ENCODE results near the gene WNK1. TPM values are rescaled to one million over a fixed set of nuclear protein-coding genes. Genes with fewer than 3 reads are reported as not detected.

Gene WNK1
- total RNA-seq, 2 experiments from 2014 or later: 84.1 to 131 TPM

GRCh38 chr12:896031-896430 lies 143.7 kb downstream of the WNK1 start:
- Histone ChIP-seq H3K27ac (ENCODE audit: low read depth, low read length, poor library complexity, severe bottlenecking) (no peak overlapping the region), H3K4me1 (ENCODE audit: insufficient read depth, low read length, poor library complexity, severe bottlenecking) (no peaks in the 10 kb centered on the region), H4K20me1 (ENCODE audit: insufficient read depth, low read length) (no peaks in the 10 kb centered on the region), H3K9me3 (ENCODE audit: low read length) (no peaks in the 10 kb centered on the region), H3K79me2 (ENCODE audit: insufficient read depth, low read depth, low read length) (no peaks in the 10 kb centered on the region), H3K4me3 (ENCODE audit: low read depth, low read length, poor library complexity, severe bottlenecking) (no peak overlapping the region), H3K9me2 (ENCODE audit: insufficient read depth, low read length) (no peaks in the 10 kb centered on the region), H3K36me3 (ENCODE audit: insufficient read depth, low read length) (peaks cover 76% of the 10 kb centered on the region), H3K4me2 (ENCODE audit: low read length) (no peak overlapping the region), H2AFZ (ENCODE audit: low read length) (no peak overlapping the region)
- DNase-seq (ENCODE audit: low spot score): no peak
- BruUV-seq (replicated peaks): TSS peak; percentile 41
- ChIA-PET CTCF (ENCODE audit: unreplicated experiment) (no interaction called here), POLR2A (no interaction called here)
- no peak for TF ChIP-seq EZH2phosphoT487 (IDR thresholded peaks at IDR 0.05; ENCODE audit: borderline replicate concordance, low read depth, low read length)
- TF ChIP-seq, protein P1, sequence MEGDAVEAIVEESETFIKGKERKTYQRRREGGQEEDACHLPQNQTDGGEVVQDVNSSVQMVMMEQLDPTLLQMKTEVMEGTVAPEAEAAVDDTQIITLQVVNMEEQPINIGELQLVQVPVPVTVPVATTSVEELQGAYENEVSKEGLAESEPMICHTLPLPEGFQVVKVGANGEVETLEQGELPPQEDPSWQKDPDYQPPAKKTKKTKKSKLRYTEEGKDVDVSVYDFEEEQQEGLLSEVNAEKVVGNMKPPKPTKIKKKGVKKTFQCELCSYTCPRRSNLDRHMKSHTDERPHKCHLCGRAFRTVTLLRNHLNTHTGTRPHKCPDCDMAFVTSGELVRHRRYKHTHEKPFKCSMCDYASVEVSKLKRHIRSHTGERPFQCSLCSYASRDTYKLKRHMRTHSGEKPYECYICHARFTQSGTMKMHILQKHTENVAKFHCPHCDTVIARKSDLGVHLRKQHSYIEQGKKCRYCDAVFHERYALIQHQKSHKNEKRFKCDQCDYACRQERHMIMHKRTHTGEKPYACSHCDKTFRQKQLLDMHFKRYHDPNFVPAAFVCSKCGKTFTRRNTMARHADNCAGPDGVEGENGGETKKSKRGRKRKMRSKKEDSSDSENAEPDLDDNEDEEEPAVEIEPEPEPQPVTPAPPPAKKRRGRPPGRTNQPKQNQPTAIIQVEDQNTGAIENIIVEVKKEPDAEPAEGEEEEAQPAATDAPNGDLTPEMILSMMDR (conservative IDR thresholded peaks at IDR 0.05; ENCODE audit: low read length): no peak
- intact Hi-C loops (cut with micrococcal nuclease; ENCODE audit: unreplicated experiment): loop anchor here (5.0 kb wide), 1 partner anchor 79 kb away; no protein-coding TSS in a partner anchor

GRCh38 chr12:897386-897785 lies 145.0 kb downstream of the WNK1 start:
- no peak overlapping the region for H3K27ac ChIP-seq (ENCODE audit: low read depth, low read length, poor library complexity, severe bottlenecking)
- no peaks in the 10 kb centered on the region for H3K9me2 ChIP-seq (ENCODE audit: insufficient read depth, low read length)
- ChIA-PET POLR2A (interaction anchor here (0.7 kb wide), 1 partner anchor 55 kb away, joined by 3 read pairs; no protein-coding TSS in a partner anchor), CTCF (ENCODE audit: unreplicated experiment) (no interaction called here)
- intact Hi-C loops (cut with micrococcal nuclease; ENCODE audit: unreplicated experiment): loop anchor here (5.0 kb wide), 1 partner anchor 80 kb away; no protein-coding TSS in a partner anchor
- H4K20me1 ChIP-seq (ENCODE audit: insufficient read depth, low read length): no peaks in the 10 kb centered on the region
- no peaks in the 10 kb centered on the region for H3K9me3 ChIP-seq (ENCODE audit: low read length)
- BruUV-seq (replicated peaks): no TSS peak
- TF ChIP-seq, protein P1 (conservative IDR thresholded peaks at IDR 0.05; ENCODE audit: low read length): no peak
- TF ChIP-seq EZH2phosphoT487 (IDR thresholded peaks at IDR 0.05; ENCODE audit: borderline replicate concordance, low read depth, low read length): no peak
- no peak overlapping the region for H3K4me3 ChIP-seq (ENCODE audit: low read depth, low read length, poor library complexity, severe bottlenecking)
- no peak overlapping the region for H2AFZ ChIP-seq (ENCODE audit: low read length)
- DNase-seq (ENCODE audit: low spot score): no peak
- H3K4me2 ChIP-seq (ENCODE audit: low read length): no peak overlapping the region
- H3K4me1 ChIP-seq (ENCODE audit: insufficient read depth, low read length, poor library complexity, severe bottlenecking): no peaks in the 10 kb centered on the region
- H3K79me2 ChIP-seq (ENCODE audit: insufficient read depth, low read depth, low read length): no peaks in the 10 kb centered on the region
- H3K36me3 ChIP-seq (ENCODE audit: insufficient read depth, low read length): peaks cover 83% of the 10 kb centered on the region

DNA sequence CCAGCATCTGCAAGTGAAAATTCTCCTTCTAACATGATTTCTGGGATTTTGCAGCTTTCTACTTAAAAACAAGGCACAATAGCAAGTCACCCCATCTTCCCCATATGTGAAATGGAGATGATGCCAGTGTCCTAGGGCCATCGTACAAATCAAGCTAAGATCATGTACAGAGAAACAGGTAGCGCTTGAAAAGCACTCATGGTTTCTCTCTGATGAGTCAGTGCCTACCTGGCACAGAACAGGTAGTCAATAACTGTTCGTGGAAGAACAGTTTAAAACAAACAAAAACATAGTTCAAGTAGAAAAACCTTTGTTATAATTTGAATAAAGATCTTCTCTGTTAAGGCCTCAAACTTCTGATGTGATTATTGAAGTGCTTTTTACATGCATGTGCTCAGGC lies 150.2 kb downstream of the WNK1 start:
- CTCF ChIA-PET (ENCODE audit: unreplicated experiment): no interaction called here
- BruUV-seq (replicated peaks): no TSS peak
- TF ChIP-seq, protein P1 (conservative IDR thresholded peaks at IDR 0.05; ENCODE audit: low read length): no peak
- TF ChIP-seq EZH2phosphoT487 (IDR thresholded peaks at IDR 0.05; ENCODE audit: borderline replicate concordance, low read depth, low read length): no peak

More for the DNA sequence above, 150.2 kb downstream of the WNK1 start:
- Histone ChIP-seq H3K79me2 (ENCODE audit: insufficient read depth, low read depth, low read length) (no peaks in the 10 kb centered on the region), H3K27ac (ENCODE audit: low read depth, low read length, poor library complexity, severe bottlenecking) (no peak overlapping the region), H4K20me1 (ENCODE audit: insufficient read depth, low read length) (no peaks in the 10 kb centered on the region), H3K9me2 (ENCODE audit: insufficient read depth, low read length) (no peaks in the 10 kb centered on the region), H3K4me2 (ENCODE audit: low read length) (no peak overlapping the region), H3K36me3 (ENCODE audit: insufficient read depth, low read length) (peaks cover 92% of the 10 kb centered on the region), H3K4me3 (ENCODE audit: low read depth, low read length, poor library complexity, severe bottlenecking) (no peak overlapping the region), H3K4me1 (ENCODE audit: insufficient read depth, low read length, poor library complexity, severe bottlenecking) (no peaks in the 10 kb centered on the region), H2AFZ (ENCODE audit: low read length) (no peak overlapping the region), H3K9me3 (ENCODE audit: low read length) (no peaks in the 10 kb centered on the region)
- intact Hi-C loops (cut with micrococcal nuclease; ENCODE audit: unreplicated experiment): no loop called here
- POLR2A ChIA-PET: no interaction called here
- DNase-seq (ENCODE audit: low spot score): no peak
